ENCODE data around the gene PROKR1.

Gene PROKR1

DNA sequence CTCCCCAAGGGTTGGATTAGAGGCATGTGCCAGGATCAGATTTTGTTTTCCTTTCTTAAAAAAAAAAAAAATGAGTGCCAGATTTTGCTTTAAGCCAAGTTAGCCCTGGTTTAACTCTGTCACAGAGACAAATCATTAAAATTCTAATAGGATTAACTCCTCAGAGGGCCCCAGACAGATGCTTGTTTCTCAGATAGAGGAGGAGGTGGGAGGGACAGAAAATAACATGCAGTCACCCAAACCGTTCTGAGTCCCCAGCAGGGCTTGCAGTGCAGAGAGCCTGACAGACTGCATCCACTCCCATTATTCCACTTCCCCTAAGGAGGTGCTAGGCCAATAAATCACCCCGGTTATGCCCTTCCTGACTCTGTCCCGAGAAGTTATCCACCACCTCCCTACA, 6.3 kb upstream of the PROKR1 start:
- no peak overlapping the region for H3K4me3 ChIP-seq (ENCODE audit: low read depth, low read length)
- TF ChIP-seq, protein P1, sequence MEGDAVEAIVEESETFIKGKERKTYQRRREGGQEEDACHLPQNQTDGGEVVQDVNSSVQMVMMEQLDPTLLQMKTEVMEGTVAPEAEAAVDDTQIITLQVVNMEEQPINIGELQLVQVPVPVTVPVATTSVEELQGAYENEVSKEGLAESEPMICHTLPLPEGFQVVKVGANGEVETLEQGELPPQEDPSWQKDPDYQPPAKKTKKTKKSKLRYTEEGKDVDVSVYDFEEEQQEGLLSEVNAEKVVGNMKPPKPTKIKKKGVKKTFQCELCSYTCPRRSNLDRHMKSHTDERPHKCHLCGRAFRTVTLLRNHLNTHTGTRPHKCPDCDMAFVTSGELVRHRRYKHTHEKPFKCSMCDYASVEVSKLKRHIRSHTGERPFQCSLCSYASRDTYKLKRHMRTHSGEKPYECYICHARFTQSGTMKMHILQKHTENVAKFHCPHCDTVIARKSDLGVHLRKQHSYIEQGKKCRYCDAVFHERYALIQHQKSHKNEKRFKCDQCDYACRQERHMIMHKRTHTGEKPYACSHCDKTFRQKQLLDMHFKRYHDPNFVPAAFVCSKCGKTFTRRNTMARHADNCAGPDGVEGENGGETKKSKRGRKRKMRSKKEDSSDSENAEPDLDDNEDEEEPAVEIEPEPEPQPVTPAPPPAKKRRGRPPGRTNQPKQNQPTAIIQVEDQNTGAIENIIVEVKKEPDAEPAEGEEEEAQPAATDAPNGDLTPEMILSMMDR (conservative IDR thresholded peaks at IDR 0.05; ENCODE audit: low read depth, low read length): no peak
- DNase-seq (ENCODE audit: low read depth): no peak

DNA sequence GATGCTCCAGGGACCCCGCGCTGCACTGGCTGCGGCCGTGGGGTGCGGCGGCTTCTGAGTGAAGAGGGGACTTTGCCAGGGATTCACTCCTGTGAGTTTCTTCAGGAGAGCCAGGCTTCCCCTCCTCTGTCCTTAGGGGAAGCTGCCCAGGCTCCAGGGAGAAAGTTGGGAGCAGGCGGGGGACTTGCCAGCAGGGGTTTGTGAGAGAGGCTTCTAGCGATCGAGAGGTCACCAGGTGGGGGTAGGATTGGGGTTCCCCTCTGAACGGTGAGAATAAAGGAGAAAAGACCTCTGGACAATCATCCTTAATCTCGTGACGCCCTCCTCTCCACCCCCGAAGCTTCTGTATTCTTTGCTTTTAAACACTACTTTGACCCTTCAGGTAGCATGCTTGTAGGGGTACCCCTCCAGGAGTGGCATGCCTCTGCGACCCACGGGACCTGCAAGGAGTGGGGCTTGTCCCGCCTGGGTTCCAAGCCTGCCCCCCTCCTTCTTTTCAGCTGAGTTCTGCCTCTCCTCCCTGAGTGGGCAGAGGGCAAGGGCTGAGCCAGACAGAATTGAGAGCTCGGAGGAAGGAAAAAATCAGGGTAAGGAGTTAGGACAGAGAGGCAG, 601 bp downstream of the PROKR1 start:
- H3K4me3 ChIP-seq (ENCODE audit: low read depth, low read length): peak overlapping the region; percentile 39
- TF ChIP-seq, protein P1 (conservative IDR thresholded peaks at IDR 0.05; ENCODE audit: low read depth, low read length): no peak
- no peak for DNase-seq (ENCODE audit: low read depth)

DNA sequence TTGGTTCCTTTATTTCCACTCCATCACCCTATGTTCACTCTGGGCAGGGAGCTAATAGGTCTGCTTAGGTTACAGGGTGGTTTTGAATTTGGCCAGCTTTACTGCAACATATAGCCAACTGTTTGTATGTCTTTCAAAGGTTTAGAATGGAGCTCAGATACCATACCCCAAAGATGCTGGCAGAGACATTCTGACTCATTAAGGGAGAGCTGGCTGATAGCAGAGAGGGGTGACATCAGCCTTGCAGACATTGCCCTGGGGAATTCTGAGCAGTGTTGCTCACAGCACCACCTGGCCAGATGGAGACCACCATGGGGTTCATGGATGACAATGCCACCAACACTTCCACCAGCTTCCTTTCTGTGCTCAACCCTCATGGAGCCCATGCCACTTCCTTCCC, 2.1 kb downstream of the PROKR1 start:
- DNase-seq (ENCODE audit: low read depth): no peak
- TF ChIP-seq, protein P1 (conservative IDR thresholded peaks at IDR 0.05; ENCODE audit: low read depth, low read length): no peak
- no peak overlapping the region for H3K4me3 ChIP-seq (ENCODE audit: low read depth, low read length)

DNA sequence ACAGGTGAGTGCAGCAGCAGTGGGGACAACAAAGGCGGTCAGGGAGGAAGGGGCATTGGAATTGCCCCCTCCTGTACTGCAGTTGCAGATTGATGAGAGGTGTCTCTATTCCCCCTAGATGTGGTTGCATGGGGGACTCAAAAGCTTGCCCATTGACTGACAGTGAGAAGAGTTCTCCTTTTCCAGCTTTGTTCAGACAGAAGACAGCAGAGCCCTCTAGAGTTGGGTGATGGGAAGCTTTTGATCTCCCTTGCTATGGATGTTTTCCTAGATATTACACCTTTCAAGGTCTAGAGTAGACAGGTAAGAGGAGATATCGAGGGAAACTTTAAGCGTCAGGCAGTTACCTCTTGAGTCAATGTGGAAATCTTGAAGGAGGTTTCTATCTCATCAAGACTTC, 2.9 kb downstream of the PROKR1 start:
- TF ChIP-seq, protein P1 (conservative IDR thresholded peaks at IDR 0.05; ENCODE audit: low read depth, low read length): peak; percentile 48
- peak; percentile 29 for DNase-seq (ENCODE audit: low read depth)
- H3K4me3 ChIP-seq (ENCODE audit: low read depth, low read length): no peak overlapping the region

DNA sequence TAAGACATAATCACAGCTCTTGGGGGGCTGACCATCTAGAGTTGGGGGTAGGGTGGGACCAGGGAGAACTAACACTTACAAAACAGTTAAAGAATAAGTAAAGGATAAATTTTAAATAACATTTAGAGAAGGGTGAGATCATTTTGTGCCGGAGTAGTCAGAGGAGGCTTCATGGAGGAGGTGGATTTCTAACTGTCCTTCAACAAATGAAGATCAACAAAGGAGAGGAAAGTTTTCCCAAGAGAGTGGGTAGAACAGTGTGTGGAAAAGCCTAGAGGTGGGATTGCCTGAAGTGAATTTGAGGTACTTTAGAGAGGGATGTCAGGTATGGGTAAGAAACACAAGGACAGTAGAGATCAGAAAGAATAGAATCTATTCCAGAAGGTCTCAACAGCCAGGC, 7.3 kb downstream of the PROKR1 start:
- no peak overlapping the region for H3K4me3 ChIP-seq (ENCODE audit: low read depth, low read length)
- TF ChIP-seq, protein P1 (conservative IDR thresholded peaks at IDR 0.05; ENCODE audit: low read depth, low read length): no peak
- DNase-seq (ENCODE audit: low read depth): no peak

DNA sequence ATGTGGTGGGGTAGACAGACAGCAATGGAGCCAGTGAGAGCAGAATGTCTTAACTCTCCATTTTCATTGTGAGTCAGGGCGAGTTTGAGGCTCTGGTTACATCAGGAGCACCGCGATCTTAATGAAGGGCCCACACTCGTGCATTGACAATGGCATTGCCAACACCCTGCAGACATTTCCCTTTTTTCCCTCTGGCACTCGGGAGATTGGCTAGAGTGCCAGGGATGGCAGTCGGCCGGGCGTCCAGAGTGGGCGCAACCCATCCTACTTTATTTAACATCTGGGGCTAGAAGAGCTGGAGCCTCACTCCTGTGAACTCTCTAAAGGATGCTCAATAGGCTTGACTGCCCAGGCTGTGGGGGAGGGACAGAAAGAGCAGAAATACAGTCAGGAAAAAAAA, 9.7 kb downstream of the PROKR1 start:
- TF ChIP-seq, protein P1 (conservative IDR thresholded peaks at IDR 0.05; ENCODE audit: low read depth, low read length): no peak
- H3K4me3 ChIP-seq (ENCODE audit: low read depth, low read length): no peak overlapping the region
- DNase-seq (ENCODE audit: low read depth): no peak

DNA sequence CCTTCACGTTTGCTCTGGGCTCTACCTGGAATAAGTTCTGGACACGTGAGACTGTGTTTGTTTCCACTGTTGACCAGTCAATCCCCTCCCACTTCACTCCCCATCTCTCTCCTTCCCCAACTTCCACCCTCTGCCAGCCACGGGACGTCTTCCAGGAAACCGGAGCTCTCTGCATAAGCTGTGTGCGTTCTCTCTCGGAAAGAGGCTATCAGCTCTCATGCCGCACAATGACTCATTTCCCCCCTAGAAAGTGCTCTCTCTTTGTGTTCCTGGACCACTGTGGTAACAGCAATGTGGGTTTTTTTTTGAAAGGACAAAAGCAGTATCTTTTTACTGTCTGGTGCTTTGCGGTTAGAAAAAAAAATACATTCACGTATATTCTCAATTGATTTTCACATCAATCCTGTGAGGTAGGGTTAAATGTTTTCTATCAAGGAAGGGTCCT, 10.2 kb downstream of the PROKR1 start:
- peak; percentile 75 for DNase-seq (ENCODE audit: low read depth)
- TF ChIP-seq, protein P1 (conservative IDR thresholded peaks at IDR 0.05; ENCODE audit: low read depth, low read length): no peak
- no peak overlapping the region for H3K4me3 ChIP-seq (ENCODE audit: low read depth, low read length)

Data from choroid plexus epithelial cell (primary cell).